RWPE2 (cell line): ENCODE measurements around the gene LEFTY1.

Source experiments
- ATAC-seq: fragments of 200-7000 bp; cut with Tn5 transposase; 3 replicates; pipeline ENCODE4 v1.9.1; 2021; ENCODE audit warnings: low read depth
- DNase-seq: peaks from one replicate; pipeline ENCODE4 v3.0.0-alpha.2; 2020; ENCODE audit warnings: low spot score
- H3K27ac ChIP-seq: fragments of 450-650 bp; 2 replicates; pipeline ENCODE4 v1.5.1; 2017; ENCODE audit warnings: mild to moderate bottlenecking; ENCODE audit not compliant: poor library complexity, severe bottlenecking
- H3K27me3 ChIP-seq: fragments of 250-450 bp; sonication (Bioruptor Pico); 2 replicates; pipeline ENCODE4 v1.5.1; 2021; ENCODE audit warnings: mild to moderate bottlenecking, moderate library complexity; ENCODE audit not compliant: insufficient read depth, poor library complexity, severe bottlenecking
- H3K36me3 ChIP-seq: fragments of 250-450 bp; sonication (Bioruptor Pico); 2 replicates; pipeline ENCODE4 v1.5.1; 2020; ENCODE audit warnings: low read depth, mild to moderate bottlenecking, moderate library complexity
- H3K4me1 ChIP-seq: fragments of 250-450 bp; sonication (Bioruptor Pico); 2 replicates; pipeline ENCODE4 v1.5.1; 2021; ENCODE audit warnings: mild to moderate bottlenecking, moderate library complexity; ENCODE audit not compliant: insufficient read depth, poor library complexity, severe bottlenecking
- H3K4me3 ChIP-seq: fragments of 250-450 bp; sonication (Bioruptor Pico); 2 replicates; pipeline ENCODE4 v1.5.1; 2021; ENCODE audit warnings: mild to moderate bottlenecking, moderate library complexity; ENCODE audit not compliant: severe bottlenecking
- H3K9me3 ChIP-seq: fragments of 250-450 bp; sonication (Bioruptor Pico); 2 replicates; pipeline ENCODE4 v1.5.1; 2021; ENCODE audit warnings: mild to moderate bottlenecking, moderate library complexity; ENCODE audit not compliant: severe bottlenecking
- CTCF ChIP-seq: fragments of 450-650 bp; IDR thresholded peaks from one replicate; pipeline ENCODE4 v1.5.1; 2017; ENCODE audit warnings: mild to moderate bottlenecking, moderate library complexity; ENCODE audit not compliant: poor library complexity, severe bottlenecking

LEFTY1 gene

GRCh38 chr1:225919906-225920305 lies 31.0 kb upstream of the LEFTY1 start:
- Histone ChIP-seq H3K4me1 (peaks cover 21% of the 10 kb centered on the region), H3K27ac (peak overlapping the region; percentile 56), H3K36me3 (peaks cover 25% of the 10 kb centered on the region), H3K4me3 (no peak overlapping the region), H3K27me3 (no peaks in the 10 kb centered on the region), H3K9me3 (no peaks in the 10 kb centered on the region)
- TF ChIP-seq CTCF: no peak
- peak; percentile 11; the same call in 2 of the 3 replicates for ATAC-seq
- peak; percentile 73 for DNase-seq

GRCh38 chr1:225918280-225918679 lies 29.3 kb upstream of the LEFTY1 start:
- H3K27ac ChIP-seq: no peak overlapping the region
- no peaks in the 10 kb centered on the region for H3K9me3 ChIP-seq
- no peak for ATAC-seq
- no peak for DNase-seq
- no peak for TF ChIP-seq CTCF
- H3K4me3 ChIP-seq: no peak overlapping the region
- H3K27me3 ChIP-seq: no peaks in the 10 kb centered on the region
- H3K4me1 ChIP-seq: peaks cover 21% of the 10 kb centered on the region
- H3K36me3 ChIP-seq: peaks cover 25% of the 10 kb centered on the region

GRCh38 chr1:225917536-225917935 lies 28.6 kb upstream of the LEFTY1 start:
- peaks cover 15% of the 10 kb centered on the region for H3K4me1 ChIP-seq
- peaks cover 20% of the 10 kb centered on the region for H3K36me3 ChIP-seq
- no peak for TF ChIP-seq CTCF
- H3K27ac ChIP-seq: no peak overlapping the region
- peak; percentile 35; the same call in 2 of the 3 replicates for ATAC-seq
- H3K9me3 ChIP-seq: no peaks in the 10 kb centered on the region
- no peaks in the 10 kb centered on the region for H3K27me3 ChIP-seq
- DNase-seq: no peak
- no peak overlapping the region for H3K4me3 ChIP-seq

GRCh38 chr1:225917101-225917500 lies 28.2 kb upstream of the LEFTY1 start:
- TF ChIP-seq CTCF: no peak
- peaks cover 20% of the 10 kb centered on the region for H3K36me3 ChIP-seq
- ATAC-seq: no peak

GRCh38 chr1:225915538-225915991 lies 26.6 kb upstream of the LEFTY1 start:
- DNase-seq: no peak
- Histone ChIP-seq H3K9me3 (no peaks in the 10 kb centered on the region), H3K27me3 (no peaks in the 10 kb centered on the region), H3K36me3 (peaks cover 9% of the 10 kb centered on the region), H3K27ac (no peak overlapping the region), H3K4me3 (no peak overlapping the region), H3K4me1 (peaks cover 9% of the 10 kb centered on the region)
- TF ChIP-seq CTCF: no peak
- ATAC-seq: peak; percentile 20; the same call in 1 of the 3 replicates

More at GRCh38 chr1:225917101-225917500, 28.2 kb upstream of the LEFTY1 start:
- Histone ChIP-seq H3K4me1 (peaks cover 14% of the 10 kb centered on the region), H3K27ac (no peak overlapping the region), H3K4me3 (no peak overlapping the region), H3K27me3 (no peaks in the 10 kb centered on the region), H3K9me3 (no peaks in the 10 kb centered on the region)
- no peak for DNase-seq
